Measurements from ENCODE around the gene ITPKB. TPM values are rescaled to one million over a fixed set of nuclear protein-coding genes. Genes with fewer than 3 reads are reported as not detected.

Gene ITPKB
- total and polyA plus RNA-seq, 8 donors, result 25.0 to 38.7 (median 32.6) TPM

GRCh38 chr1:226702957-226703831 is 35.9 kb downstream of the ITPKB start:
- intact Hi-C loops (cut with DNase I), result no loop called here
- peak overlapping the region; percentile 53 to 59 for H3K4me3 ChIP-seq
- ATAC-seq (peak; percentile 96), DNase-seq (peak; percentile 75 to 95 (median 83))
- H3K4me1 ChIP-seq, result peaks cover 10 to 29% of the 10 kb centered on the region in 2 donors
- no peaks in the 10 kb centered on the region for H3K27me3 ChIP-seq
- TF ChIP-seq CTCF (IDR thresholded peaks at IDR 0.05), result no peak
- peaks cover 0 to 4% of the 10 kb centered on the region in 2 donors for H3K36me3 ChIP-seq
- H3K27ac ChIP-seq, result peak overlapping the region; percentile 97 to 99
- no peaks in the 10 kb centered on the region for H3K9me3 ChIP-seq

DNA sequence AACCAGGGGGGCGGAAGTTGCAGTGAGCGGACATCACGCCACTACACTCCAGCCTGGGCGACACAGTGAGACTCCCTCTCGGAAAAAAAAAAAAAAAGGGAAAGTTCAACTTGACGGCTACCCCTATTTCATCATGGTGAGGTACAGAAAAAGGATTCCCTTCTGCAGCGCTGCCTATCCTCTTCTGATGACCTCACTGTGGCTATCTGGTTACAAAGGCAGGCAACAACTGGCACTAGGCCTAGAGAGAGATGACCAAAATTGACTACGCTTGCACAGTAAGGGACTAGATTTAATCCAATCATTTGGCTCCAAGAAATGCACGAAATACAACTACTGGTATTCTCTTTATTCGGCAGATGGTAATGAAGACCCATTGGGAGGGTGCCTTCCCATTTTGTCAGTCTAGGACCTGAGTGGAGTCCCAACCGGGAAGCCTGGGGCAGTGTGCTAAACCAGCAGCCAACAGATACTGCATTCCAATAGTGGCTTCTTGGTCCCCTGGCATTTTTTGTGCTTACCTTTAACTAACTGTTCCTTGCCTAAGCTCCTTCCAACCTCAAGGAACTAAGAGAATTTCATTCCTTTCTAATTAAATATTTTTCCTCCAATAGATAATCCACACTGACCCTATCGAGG is 36.6 kb downstream of the ITPKB start:
- Histone ChIP-seq H3K36me3 (peaks cover 0 to 4% of the 10 kb centered on the region in 2 donors), H3K27ac (peak overlapping the region; percentile 97 to 99), H3K4me3 (peak overlapping the region in 1 of 2 donors; percentile 59), H3K9me3 (no peaks in the 10 kb centered on the region), H3K27me3 (no peaks in the 10 kb centered on the region), H3K4me1 (peaks cover 11 to 28% of the 10 kb centered on the region in 2 donors)
- no peak for TF ChIP-seq CTCF (IDR thresholded peaks at IDR 0.05)
- intact Hi-C loops (cut with DNase I), result no loop called here
- ATAC-seq (peak; percentile 29), DNase-seq (no peak)

DNA sequence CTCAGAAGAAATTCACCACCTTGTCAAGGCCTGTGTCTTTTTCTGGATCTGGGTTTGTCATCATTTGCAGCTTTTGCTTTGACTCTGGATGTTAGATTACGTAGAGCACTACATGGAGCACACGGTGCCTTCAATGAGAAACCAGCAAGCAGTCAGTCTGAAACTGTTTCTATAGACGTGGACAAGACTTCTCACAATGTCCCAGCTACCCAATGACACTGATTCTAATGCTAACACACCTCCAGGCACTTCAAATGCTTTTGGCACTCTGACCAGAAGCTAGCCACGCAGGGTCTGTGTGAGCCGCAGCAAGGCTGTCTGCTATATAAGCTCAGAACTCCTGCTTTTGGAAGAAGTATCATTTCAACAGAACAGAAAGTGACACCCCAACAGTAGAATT is 38.2 kb downstream of the ITPKB start:
- no peak for TF ChIP-seq CTCF (IDR thresholded peaks at IDR 0.05)
- no peak for DNase-seq
- H3K4me3 ChIP-seq, result no peak overlapping the region
- ATAC-seq, result no peak
- H3K36me3 ChIP-seq, result peaks cover 0 to 4% of the 10 kb centered on the region in 2 donors
- no peaks in the 10 kb centered on the region for H3K27me3 ChIP-seq
- H3K9me3 ChIP-seq, result no peaks in the 10 kb centered on the region
- intact Hi-C loops (cut with DNase I), result no loop called here
- no peak overlapping the region for H3K27ac ChIP-seq
- peaks cover 18 to 28% of the 10 kb centered on the region in 2 donors for H3K4me1 ChIP-seq

DNA sequence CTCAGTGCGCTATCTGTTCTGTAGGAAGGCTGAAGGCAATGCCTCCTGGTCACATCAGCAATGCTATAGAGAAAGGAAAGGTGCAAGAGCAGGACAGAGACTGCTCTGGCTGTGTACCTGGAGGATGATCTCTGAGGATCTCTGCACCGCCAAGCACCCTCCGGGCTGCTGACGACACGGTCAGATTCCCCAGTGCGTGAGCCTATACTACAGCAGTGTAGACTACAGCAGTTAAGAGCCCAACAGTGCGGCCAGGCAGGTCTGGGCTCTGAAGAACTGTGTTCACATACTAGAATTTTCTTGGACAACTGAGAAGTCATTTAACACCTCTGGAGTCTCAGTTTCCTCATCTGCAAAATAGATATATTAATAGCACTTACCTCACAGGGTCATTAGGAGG is 39.9 kb downstream of the ITPKB start:
- ATAC-seq (no peak), DNase-seq (no peak)
- no peak for TF ChIP-seq CTCF (IDR thresholded peaks at IDR 0.05)
- intact Hi-C loops (cut with DNase I), result no loop called here
- H3K4me1 ChIP-seq, result peaks cover 18 to 22% of the 10 kb centered on the region in 2 donors
- no peaks in the 10 kb centered on the region for H3K9me3 ChIP-seq
- no peak overlapping the region for H3K4me3 ChIP-seq
- no peak overlapping the region for H3K27ac ChIP-seq
- no peaks in the 10 kb centered on the region for H3K27me3 ChIP-seq
- peaks cover 0 to 4% of the 10 kb centered on the region in 2 donors for H3K36me3 ChIP-seq

GRCh38 chr1:226698659-226699058 is 40.4 kb downstream of the ITPKB start:
- Histone ChIP-seq H3K4me3 (no peak overlapping the region), H3K4me1 (peaks cover 14 to 18% of the 10 kb centered on the region in 2 donors), H3K36me3 (peaks cover 0 to 4% of the 10 kb centered on the region in 2 donors), H3K27me3 (no peaks in the 10 kb centered on the region), H3K9me3 (no peaks in the 10 kb centered on the region), H3K27ac (no peak overlapping the region)
- DNase-seq, result no peak
- no peak for ATAC-seq
- intact Hi-C loops (cut with DNase I), result no loop called here
- no peak for TF ChIP-seq CTCF (IDR thresholded peaks at IDR 0.05)

Data from left lung (tissue), 10 donors.